Measurements from ENCODE around the gene WDR33. TPM values are rescaled to one million over a fixed set of nuclear protein-coding genes. Genes with fewer than 3 reads are reported as not detected.

WDR33 gene
- total RNA-seq, 1 experiment from 2014 or later: 61.1 TPM

DNA sequence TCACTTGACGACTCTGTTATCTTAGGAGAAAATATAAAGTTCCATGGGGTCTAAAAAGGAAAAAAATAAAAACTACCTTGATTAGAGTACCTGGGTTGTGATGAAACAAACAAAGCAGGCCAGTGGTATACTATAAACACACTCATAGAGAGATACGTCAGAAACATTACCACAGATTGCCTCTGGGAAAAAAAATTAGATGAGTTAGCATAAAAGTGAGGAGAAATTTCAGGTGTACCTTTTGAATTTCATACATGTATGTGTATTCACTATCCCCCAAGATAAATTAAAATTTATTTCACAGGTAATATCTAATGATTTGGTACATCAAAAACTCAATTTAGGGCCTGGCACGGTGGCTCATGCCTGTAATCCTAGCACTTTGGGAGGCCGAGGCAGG, 18.2 kb downstream of the WDR33 start:
- H3K4me1 Mint-ChIP-seq (ENCODE audit: low read depth, unreplicated experiment): peaks cover 9% of the 10 kb centered on the region
- H3K4me3 Mint-ChIP-seq (ENCODE audit: low read depth, unreplicated experiment): no peak overlapping the region
- BruUV-seq (replicated peaks): no TSS peak
- no peaks in the 10 kb centered on the region for H3K9me3 Mint-ChIP-seq (ENCODE audit: low read depth, unreplicated experiment)
- CTCF ChIA-PET: no interaction called here
- no peak for DNase-seq
- peaks cover 5% of the 10 kb centered on the region for H3K36me3 Mint-ChIP-seq (ENCODE audit: insufficient read depth, unreplicated experiment)
- TF ChIP-seq, protein P1, sequence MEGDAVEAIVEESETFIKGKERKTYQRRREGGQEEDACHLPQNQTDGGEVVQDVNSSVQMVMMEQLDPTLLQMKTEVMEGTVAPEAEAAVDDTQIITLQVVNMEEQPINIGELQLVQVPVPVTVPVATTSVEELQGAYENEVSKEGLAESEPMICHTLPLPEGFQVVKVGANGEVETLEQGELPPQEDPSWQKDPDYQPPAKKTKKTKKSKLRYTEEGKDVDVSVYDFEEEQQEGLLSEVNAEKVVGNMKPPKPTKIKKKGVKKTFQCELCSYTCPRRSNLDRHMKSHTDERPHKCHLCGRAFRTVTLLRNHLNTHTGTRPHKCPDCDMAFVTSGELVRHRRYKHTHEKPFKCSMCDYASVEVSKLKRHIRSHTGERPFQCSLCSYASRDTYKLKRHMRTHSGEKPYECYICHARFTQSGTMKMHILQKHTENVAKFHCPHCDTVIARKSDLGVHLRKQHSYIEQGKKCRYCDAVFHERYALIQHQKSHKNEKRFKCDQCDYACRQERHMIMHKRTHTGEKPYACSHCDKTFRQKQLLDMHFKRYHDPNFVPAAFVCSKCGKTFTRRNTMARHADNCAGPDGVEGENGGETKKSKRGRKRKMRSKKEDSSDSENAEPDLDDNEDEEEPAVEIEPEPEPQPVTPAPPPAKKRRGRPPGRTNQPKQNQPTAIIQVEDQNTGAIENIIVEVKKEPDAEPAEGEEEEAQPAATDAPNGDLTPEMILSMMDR (IDR thresholded peaks at IDR 0.05; ENCODE audit: unreplicated experiment): no peak
- intact Hi-C loops (cut with micrococcal nuclease; ENCODE audit: unreplicated experiment): no loop called here
- H3K27ac Mint-ChIP-seq (ENCODE audit: unreplicated experiment): no peak overlapping the region
- no peaks in the 10 kb centered on the region for H3K27me3 Mint-ChIP-seq (ENCODE audit: unreplicated experiment)

DNA sequence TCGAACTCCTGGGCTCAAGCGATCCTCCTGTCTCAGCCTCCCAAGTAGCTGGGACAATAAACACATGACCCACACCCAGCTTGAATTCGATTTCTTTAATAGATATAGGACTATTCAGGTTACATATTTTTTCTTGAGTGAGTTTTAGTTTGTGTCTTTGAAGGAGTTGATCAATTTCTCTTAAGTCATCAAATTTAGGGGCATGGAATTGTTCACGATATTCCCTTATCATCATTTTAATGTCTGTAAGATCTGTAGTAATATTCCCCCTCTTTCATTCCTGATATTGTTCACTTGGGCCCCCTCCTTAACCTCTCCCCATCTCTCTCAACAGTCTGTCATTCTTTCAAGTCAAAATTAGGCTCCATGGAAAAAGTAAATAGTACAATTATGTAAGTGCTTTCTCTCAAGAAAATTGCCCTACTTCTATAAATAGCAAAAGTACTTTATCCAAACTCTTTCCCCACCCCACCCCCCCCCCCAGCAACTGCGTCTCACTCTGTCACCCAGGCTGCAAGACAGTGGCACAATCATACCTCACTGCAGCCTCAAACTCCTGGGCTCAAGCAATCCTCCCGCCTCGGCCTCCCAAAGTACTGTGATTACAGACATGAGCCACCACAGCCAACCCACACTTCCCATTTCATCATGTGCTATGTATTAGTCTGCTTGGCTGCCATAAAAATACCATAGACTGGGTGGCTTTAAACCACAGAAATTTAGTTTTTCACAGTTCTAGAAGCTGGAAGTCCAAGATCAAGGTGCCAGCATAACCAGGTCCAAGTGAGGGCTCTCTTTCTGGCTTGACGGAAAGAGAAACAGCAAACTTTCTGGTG, 20.1 kb downstream of the WDR33 start:
- no peak for DNase-seq
- Mint-ChIP-seq H3K4me1 (ENCODE audit: low read depth, unreplicated experiment) (no peaks in the 10 kb centered on the region), H3K4me3 (ENCODE audit: low read depth, unreplicated experiment) (no peak overlapping the region), H3K27ac (ENCODE audit: unreplicated experiment) (no peak overlapping the region), H3K27me3 (ENCODE audit: unreplicated experiment) (no peaks in the 10 kb centered on the region), H3K36me3 (ENCODE audit: insufficient read depth, unreplicated experiment) (peaks cover 5% of the 10 kb centered on the region), H3K9me3 (ENCODE audit: low read depth, unreplicated experiment) (no peaks in the 10 kb centered on the region)
- CTCF ChIA-PET: no interaction called here
- TF ChIP-seq, protein P1 (IDR thresholded peaks at IDR 0.05; ENCODE audit: unreplicated experiment): no peak
- intact Hi-C loops (cut with micrococcal nuclease; ENCODE audit: unreplicated experiment): no loop called here
- TSS peak; percentile 27 for BruUV-seq (replicated peaks)

DNA sequence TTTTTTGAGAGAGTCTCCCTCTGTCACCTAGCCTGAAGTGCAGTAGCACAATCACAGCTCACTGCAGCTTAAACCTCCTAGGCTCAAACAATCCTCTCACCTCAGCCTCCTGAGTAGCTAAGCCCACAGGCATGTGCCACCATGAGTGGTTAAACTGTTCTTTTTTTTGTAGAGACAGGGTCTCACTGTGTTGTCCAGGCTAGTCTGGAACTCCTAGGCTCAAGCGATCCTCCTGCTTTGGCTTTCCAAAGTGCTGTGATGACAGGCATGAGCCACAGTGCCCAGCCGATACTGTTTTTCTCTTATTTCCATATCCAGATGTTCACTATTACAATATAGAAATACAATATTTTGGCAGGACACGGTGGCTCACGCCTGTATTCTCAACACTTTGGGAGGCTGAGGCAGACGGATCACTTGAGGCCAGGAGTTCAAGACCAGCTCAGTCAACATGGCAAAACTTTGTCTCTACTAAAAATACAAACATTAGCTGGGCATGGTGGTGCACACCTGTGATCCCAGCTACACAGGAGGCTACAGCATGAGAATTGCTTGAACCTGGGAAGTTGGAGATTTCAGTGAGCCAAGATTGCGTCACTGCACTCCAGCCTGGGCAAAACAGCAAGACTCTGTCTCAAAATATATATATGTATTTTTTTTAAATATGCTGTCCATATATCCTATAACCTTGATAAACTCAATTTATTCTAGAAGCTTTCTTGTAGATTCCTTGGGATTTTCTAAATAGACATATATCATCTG, 24.7 kb downstream of the WDR33 start:
- peaks cover 9% of the 10 kb centered on the region for H3K4me1 Mint-ChIP-seq (ENCODE audit: low read depth, unreplicated experiment)
- no TSS peak for BruUV-seq (replicated peaks)
- DNase-seq: no peak
- intact Hi-C loops (cut with micrococcal nuclease; ENCODE audit: unreplicated experiment): no loop called here
- CTCF ChIA-PET: no interaction called here
- no peaks in the 10 kb centered on the region for H3K27me3 Mint-ChIP-seq (ENCODE audit: unreplicated experiment)
- no peaks in the 10 kb centered on the region for H3K9me3 Mint-ChIP-seq (ENCODE audit: low read depth, unreplicated experiment)
- H3K4me3 Mint-ChIP-seq (ENCODE audit: low read depth, unreplicated experiment): no peak overlapping the region
- TF ChIP-seq, protein P1 (IDR thresholded peaks at IDR 0.05; ENCODE audit: unreplicated experiment): no peak
- H3K27ac Mint-ChIP-seq (ENCODE audit: unreplicated experiment): no peak overlapping the region
- H3K36me3 Mint-ChIP-seq (ENCODE audit: insufficient read depth, unreplicated experiment): peaks cover 14% of the 10 kb centered on the region

DNA sequence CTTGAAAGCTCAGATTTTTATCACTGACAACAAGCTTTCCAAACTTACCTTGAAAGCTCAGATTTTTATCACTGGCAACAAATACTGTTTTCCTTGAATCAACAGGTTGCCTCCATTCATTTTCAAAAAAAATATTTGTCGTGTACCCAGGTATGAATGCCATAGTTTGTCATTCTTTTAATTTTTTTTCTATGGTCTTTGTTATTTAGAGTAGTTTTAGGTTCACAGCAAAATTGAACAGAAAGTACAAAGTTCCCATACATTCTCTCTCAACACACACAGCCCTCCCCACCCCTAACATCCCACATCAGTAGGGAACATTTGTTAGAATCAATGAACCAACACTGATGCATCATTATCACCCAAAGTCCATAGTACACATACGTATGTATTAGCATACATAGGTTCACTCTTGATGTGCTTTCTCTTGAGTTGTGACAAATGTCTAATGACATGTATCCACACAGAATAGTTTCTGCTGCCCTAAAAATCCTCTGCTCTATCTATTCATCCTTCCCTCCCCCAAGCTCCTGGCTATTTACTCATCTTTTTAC, 25.9 kb downstream of the WDR33 start:
- CTCF ChIA-PET: no interaction called here
- intact Hi-C loops (cut with micrococcal nuclease; ENCODE audit: unreplicated experiment): no loop called here

More for the DNA sequence above, 25.9 kb downstream of the WDR33 start:
- H3K27ac Mint-ChIP-seq (ENCODE audit: unreplicated experiment): no peak overlapping the region
- no peaks in the 10 kb centered on the region for H3K27me3 Mint-ChIP-seq (ENCODE audit: unreplicated experiment)
- peaks cover 9% of the 10 kb centered on the region for H3K4me1 Mint-ChIP-seq (ENCODE audit: low read depth, unreplicated experiment)
- BruUV-seq (replicated peaks): no TSS peak
- TF ChIP-seq, protein P1 (IDR thresholded peaks at IDR 0.05; ENCODE audit: unreplicated experiment): no peak
- no peak for DNase-seq
- H3K36me3 Mint-ChIP-seq (ENCODE audit: insufficient read depth, unreplicated experiment): peaks cover 14% of the 10 kb centered on the region
- H3K9me3 Mint-ChIP-seq (ENCODE audit: low read depth, unreplicated experiment): no peaks in the 10 kb centered on the region
- no peak overlapping the region for H3K4me3 Mint-ChIP-seq (ENCODE audit: low read depth, unreplicated experiment)
